Esophagus mucosa (tissue), 1 donor: ENCODE measurements around the gene NOL6. TPM values are rescaled to one million over a fixed set of nuclear protein-coding genes. Genes with fewer than 3 reads are reported as not detected.

ENCODE experiments used
- ATAC-seq: fragments of 200-7000 bp; cut with Tn5 transposase; one replicate; pipeline ENCODE4 v1.9.1; 2020
- total RNA-seq: library from RNA; stranded (reverse); gene quantifications from one replicate; pipeline ENCODE4 v1.2.4, GENCODE V29; 2023
- donor health status: DM: yes; HTN: yes; CAD: no.

The NOL6 gene
- total RNA-seq, 1 donor from 2014 or later, result 37.9 TPM

DNA sequence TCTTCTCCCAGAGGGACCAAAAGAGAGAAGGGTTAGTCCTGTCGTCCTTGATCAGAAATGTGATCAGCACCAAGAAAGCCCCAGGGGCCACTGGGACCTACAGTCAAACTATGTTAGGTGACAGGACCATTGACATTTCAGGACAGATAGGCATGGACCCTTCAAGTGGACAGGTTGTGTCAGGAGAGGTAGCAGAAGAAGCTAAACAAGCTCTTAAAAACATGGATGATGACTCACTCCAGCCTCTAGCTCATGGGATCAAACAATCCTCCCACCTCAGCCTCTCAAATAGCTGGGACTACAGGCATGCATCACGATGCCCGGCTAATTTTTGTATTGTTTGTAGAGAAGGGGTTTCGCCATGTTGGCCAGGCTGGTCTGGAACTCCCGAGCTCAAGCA, 24.0 kb downstream of the NOL6 start:
- ATAC-seq, result no peak

DNA sequence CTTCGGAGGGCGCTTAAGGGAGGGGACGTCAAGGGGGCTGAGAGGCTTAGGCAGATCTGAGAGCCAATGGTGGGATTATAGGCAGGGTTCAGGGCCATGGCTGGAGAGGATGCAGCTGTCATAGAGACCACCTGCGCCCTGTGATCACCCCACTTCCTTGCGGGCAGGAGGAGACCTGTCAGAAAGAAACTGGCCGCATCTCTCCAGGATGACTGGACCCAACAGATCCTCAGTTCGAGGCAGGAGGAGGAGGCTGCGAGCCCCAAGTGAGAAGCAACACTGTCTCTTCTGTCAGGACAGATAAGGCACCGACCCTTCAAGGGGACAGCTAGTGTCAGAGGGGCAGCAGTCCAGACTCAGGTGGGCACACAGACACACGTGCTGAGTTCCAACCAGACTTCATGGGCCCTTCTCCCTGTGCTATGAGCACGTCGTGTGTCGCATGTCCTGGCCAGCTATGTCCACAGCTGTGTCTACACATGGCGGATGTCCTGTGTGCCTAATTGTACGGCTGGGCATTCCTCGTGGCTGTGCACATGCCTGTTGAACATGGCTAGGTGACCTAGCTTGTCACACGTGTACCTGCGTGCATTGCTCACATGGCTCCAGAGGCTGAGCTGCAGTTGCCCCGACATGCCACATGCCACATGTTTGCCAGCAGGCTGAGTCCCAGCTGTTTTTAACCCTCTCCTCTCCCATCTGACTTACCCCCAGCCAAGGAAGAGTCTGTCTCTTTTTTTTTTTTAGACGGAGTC, 25.7 kb downstream of the NOL6 start:
- ATAC-seq, result peak; percentile 60

DNA sequence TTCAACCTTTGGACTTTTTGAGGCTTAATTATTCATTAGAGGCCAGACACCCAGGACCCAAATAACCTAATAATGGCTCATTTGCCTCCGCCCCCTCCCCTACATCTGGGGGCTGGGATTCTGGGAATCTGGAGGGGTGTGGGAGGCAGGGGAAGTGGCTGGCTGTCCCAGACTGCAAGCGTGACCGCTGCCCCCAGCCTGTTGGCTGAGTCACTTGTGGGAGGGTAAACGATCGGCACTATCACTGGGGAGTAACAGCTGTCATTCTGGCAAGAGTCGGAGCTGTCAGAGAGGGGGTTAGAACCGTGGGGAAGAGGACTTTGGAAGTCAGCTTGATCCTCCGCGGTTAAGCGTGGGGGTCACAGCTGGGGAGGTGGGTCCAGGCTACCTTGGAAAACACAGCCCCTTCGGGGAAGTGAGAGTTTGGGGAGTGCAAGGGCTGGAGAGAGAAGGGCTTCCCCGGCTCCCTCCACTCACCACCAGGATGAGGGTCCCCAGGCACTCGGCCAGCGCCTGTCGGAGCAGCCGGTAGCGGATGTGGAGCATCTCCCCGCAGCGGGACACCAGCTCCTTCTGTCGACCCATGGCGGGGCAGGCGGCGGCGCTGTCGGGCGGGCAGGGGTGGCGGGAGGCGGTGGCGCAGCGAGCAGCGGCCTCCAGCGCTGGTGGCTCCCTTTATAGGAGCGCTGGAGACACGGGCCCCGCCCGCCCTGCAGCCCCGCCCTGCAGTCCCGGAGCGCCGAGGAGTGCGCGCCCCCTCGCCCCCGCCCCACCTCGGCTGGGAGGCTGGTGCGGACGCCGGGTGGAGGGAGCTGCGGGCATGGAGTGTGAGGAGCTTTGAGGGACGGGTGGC, 26.6 kb downstream of the NOL6 start, which contains the start of gene AQP3:
Gene AQP3 (minus strand): TSS at position 648 of the 853 bp plus-strand sequence. CDS start 63 bp downstream, at position 585.
- ATAC-seq, result peak; percentile 74

DNA sequence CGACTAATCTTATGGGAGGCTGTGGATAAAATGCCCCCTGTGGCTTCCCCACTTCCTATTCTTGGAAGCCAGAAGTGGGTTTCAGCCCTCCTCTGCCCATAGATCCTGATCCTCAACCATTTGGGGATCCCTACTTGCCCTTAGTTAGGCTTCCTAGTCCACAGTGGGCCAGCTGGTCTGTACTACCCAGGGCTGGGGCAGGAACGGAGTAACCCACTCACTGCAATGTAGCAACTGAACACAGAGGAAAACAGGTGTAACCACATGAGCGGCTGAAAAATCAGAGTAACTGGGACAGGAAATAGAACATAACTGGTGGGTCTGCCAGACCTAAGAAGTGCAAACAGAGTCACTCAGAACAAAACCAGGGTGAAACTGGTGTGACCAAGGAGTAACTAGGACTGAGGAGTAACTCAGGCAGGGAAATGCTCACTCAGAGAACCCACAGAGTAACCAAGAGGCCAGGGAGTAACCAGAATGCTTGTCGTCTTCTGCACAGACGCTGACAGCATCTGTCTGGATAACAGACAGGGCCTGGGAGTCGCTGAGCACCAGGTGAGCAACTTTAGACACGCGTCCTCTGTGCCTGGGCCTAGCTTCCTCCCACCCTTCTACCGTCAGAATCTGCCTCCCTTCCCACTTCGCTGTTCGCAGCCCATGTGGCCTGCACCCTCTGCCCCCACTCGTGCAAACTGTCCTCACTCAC, 27.3 kb downstream of the NOL6 start:
- ATAC-seq, result no peak

DNA sequence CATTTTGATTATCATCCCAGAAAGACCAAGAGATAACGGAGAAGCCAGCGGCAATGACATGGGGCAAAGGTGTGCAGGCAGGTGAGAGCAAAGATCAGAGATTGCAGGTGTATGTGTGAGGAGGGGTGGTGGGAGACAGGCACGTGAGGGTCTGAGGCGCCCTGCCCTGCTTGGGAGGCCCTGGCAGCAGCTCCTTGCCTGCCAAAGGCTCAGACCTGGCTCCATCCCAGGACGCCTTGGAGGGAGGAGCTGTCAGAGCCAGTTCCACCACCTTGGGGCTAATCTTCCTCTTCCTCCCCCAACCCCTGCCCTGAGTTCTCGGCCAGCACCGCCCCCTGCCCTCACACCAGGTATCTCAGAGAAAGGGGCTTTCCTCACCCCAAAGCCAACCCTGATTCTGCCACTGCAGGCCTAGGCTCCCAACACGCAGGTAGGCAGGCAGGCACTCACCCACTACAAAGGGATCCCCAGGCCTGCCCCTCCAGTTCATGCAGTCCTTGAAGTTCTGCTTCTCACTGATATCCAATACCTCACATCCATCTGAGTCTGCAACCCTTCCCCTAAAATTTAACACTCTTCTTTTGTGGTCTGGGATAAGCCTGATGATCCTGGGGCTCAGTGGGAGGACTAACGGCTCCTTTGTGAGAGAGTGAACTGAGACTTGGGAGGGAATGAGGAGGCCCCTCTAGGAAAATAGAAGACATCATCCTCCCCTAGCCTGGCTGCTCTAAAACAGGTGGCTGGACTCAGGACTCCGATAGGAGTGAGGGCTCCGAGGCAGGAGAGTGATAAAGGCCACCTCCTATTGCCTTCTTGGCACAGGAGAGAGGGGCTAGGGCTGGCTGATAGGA, 28.1 kb downstream of the NOL6 start:
- ATAC-seq, result peak; percentile 3

DNA sequence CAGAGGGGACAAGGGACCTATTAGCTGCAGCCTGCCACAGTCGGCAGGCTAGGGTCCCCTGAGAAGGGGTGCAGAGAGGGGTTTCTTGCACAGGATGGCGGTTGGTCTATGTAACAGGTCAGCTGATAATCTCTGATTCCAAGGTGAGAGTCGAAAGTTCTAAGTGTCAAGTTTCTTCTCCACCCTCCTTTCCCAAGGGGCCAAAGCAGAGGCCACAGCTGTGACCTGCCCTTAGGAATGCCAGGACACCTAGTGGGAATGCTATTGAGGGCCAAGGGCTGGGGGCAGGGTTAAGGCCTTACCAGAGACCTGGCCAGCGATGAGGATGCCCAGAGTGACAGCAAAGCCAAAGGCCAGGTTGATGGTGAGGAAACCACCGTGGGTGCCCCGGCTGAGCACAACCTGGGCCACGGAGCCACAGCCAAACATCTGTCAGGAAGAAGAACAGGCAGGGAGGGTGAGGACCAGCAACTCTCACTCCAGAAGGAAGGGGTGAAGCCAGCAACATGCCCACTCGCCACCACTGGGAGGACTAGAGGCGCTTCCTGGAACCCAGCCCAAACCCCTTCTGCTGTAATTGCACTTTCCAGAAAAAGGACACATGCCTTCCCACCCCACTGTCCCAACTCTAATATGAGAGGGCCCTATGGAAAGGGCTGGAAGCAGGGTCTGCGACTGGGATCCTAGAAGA, 30.1 kb downstream of the NOL6 start:
- ATAC-seq, result no peak

DNA sequence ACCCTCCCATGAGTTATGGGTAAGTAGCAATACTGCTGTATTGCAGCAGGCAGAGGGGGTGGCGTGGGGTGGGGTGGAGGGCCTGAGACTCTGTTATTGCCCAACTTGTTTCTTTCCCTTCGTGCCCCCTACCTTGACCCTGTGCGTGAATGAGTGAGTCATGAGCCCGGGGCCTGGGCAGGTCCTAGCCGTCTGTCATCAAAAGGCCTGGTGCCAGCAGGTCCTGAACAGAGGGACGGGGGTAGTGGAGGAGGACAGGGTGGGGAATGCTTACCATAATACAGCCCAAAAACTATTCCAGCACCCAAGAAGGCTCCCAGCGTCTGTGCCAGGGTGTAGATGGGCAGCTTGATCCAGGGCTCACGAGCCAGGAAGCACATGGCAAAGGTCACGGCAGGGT, 30.7 kb downstream of the NOL6 start:
- ATAC-seq, result peak; percentile 33

DNA sequence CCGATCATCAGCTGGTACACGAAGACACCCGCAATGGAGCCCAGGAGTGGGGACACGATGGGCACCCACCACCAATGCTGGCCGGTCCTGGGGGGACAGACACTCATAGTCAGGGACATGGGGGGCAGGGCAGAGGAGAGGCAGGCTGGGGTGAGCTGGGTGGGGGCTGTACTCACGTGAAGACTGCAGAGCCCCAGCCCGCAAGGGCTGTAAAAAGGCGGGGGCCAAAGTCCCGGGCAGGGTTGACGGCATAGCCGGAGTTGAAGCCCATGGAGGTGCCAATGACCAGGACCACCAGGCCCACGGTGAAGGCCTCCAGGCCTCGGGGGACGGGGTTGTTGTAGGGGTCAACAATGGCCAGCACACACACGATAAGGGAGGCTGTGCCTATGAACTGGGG, 31.6 kb downstream of the NOL6 start:
- no peak for ATAC-seq

DNA sequence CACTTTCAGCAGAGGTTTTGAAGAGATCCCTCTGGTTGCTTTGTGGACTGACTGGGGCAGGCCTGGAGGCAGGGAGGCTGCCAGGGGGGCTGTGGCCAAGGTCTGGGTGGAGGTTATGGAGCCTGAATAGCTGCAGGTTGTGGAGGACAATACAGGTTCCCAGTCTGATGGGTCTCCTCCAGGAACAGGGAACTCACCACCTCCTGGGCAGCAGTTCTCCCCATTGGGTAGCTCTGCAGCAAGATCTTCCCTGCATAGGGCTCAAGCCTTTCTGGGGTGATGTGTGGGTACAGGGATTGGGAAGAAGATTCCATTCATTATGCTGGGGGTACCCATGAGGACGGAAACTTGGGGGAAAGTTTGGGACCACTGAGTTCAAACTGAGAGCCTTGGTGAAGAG, 33.1 kb downstream of the NOL6 start:
- ATAC-seq, result no peak

DNA sequence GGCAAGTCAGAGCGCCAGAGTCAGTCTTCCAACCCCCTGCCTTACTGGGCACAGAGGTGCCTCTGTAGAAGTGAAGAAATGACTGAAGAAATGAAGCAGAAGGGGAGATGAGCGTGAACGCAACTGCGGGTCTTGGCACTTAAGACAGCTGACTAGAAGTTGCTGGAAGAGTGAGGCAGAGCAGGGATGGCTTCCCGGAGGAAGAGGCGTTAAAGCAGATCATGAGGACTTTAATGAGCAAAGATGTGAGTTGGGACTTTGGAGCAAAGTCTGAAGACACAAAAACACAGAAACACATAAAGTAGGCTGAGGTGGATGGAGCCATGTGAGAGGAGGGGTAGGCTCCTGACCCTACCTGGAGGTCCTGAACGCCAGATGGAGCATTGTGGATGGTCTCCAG, 33.5 kb downstream of the NOL6 start:
- ATAC-seq, result no peak

DNA sequence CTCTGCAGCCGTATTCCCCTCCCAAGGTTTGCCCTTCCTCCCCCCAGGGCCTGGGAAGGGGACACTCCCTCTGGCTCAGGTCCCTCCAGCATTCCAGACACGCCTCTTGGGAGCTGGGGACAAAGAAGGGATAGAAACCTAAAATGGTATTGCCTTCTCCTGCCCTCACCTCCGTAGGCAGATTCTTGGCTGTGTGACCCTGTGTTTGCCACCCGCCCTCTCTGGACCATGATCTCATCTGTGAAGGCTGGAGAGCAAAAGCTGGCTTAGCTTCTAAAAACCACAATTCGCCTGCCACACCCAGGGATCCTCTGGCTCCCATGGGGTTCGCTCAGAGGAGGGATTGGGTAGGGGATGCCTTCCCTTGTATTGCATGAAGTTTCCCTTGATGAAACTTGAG, 34.0 kb downstream of the NOL6 start:
- peak; percentile 35 for ATAC-seq

DNA sequence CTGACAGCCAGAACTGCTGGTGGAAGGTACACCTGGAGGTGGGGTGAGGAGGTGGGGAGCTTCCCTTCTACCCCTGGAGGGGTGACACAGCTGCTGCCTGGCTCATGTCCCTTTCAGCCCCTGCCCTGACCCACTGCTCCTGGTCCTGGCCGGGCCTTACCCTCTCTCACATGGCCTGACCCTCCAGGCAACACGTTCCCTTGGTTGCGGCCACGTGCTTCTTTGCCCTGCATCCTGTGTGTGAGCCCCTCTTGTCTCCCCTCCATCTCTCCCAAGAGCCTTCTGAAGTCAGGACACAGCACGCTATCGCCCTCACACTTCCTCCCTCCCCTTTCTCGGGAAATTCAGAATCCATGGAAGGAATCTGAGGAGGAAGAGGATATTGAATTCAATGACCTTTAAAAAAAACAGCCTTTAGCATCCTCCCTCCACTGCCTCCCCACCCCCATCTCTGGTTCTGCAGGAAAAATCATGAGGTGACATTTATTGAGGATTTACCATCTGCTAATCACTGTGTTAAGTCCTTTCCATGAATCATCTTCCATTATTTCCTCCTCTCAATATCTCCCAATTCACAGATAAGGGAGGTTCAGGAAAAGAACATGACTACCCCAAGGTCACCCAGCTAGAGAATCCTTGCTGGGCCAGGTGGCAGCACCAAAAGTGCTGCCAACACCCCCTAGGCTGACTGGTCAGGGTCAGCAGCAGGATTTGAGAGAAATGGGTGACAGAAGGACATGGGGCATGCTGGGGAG, 34.6 kb downstream of the NOL6 start:
- peak; percentile 0 for ATAC-seq

DNA sequence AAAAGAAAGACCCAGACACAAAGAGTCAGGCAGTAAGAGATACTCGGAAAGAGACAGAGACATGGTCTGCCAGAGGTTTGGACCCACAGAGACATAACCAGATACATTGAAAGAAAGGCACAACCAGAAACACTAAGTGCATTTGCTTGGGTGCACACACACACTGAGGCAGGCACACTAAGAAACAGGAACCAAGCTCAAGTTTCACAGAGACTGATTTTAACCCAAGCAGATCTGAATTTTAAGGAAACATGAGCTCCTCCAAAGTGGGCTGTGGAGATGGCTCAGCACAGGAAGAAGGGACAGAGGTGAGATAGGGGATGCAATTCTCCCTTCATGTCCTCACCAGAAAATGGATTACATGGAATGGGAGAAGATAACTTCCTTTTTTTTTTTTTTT, 35.8 kb downstream of the NOL6 start:
- no peak for ATAC-seq

DNA sequence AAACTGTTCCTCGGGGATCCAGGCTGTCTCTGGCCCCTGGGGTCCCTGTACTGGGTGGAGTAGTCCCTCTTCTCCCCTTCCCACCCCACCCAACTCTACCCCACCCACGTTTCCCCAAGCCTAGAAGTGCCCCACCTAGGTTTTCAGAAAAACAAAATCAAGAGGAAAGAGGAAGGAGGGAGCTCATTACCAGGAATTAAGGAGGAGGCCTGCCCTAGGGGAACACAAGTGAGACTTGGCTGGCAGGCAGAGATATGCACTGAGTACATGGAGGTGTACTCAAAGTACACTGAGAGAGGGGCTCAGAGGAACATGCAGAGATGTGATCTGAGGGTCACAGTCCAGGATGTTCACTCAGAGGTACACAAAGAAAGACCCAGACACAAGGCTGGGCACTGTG, 36.5 kb downstream of the NOL6 start:
- ATAC-seq, result peak; percentile 4

DNA sequence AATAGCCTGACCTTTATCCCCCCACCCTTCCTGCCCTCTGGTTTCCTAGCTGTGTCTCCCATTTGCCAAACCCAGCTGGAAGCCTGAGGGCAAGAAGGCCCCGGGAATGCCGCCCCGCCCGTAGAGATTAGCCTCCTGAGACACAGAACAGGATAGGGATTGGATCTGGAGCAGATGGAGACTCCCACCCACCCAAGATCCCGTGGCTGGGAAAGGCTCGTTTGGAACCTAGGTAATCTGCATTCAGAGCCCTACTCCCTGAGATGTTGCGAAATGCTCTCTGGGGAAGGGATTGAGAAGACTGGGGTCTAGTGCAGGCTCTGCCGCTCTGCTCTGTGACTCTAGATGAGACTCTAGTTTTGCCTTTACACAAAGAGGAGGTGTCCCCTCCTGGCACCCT, 37.3 kb downstream of the NOL6 start:
- no peak for ATAC-seq

DNA sequence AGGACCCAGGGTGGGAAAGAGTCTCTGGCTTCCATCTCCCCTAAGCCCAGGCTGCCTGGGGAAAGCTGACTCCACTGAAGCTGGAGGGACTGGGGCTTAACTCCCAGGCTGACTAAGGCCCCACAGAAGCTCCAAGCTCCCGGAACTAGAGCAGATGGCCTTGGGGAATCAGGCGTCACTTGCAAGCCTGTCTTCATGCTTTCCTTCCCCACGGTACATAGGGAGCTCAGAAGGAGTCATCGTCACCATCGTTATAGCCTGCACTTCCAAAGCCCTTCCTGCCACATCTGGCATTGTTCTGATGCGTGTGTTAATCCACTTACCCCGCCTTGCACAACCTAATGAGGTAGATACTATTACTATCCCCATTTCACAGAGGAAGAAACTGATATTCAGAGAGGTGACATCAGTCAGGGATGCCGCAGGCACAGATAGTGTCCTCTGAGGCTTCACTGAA, 37.9 kb downstream of the NOL6 start:
- peak; percentile 53 for ATAC-seq

DNA sequence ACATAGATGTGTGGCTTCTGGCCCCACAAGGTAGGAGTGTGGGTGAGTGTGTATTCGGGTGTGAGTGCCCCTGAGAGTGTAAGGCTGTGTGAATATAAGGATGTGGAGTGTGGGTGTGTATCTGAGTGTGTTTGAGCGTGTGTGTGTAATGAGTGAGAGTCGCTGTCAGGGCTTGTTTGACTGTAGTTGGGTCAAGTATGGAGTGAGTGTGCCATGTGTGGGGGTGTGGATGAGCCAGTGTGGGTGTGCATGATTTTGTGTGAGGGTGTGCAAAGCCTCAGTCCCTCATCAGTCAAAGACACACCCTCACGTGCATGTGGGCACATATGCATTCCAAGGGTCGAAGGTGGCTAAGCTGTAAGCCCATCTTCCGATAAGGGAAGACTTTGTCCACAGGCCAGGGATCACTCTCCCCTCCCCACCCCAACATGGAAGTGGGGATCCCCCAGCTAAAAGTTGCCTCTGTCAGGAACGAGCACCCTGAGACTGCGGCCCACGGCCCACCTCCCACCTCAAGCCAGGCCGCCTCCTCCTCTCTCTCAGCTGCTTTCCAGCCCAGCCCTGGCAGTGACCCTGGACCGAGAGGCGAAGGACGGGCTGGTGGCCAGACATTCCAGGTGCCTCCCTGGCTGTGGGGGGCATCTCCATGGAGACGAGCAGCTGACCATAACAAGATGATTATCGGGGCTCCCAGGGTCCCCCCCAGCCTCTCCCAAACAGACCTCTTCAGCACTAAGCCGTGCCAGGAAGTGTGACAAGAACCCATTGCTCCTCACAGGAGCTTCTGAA, 39.2 kb downstream of the NOL6 start:
- no peak for ATAC-seq

DNA sequence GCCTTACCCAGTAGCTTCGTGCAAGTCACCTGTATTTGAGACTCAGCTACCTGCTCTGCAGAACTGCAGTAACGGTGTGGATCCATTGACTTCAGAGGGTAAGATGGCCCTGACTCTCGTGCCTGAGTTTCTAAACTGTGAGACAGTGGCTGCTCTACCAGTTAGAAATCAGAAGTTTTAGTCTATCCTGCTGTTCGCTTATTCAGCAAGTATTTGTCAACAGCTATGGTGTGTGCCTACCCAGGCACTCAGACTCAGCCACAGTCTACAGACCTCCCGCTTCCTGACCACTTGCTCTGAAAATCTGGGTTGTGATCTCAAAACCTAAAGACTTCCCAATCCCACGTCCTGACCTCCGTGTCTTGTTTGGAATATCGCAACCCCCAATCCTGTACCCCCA, 39.9 kb downstream of the NOL6 start:
- ATAC-seq, result no peak

DNA sequence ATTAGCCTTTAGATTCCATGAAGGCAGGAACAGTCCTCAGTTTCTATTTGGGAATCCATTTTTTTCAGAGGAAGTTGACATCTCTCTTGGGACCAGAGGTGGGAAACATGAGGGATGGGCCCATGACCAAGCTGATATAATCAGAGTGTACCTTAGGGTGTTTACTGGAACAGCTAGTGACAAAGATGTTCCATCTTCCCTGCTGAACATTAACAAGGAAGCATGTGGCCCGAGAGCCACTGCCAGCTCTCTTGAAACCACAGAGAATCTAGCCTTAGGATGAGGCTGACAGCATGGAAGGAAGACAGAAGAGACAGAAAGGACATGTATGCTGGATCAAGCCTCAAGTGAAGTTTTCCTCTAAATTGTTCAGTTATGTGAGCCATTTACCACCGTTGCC, 42.3 kb downstream of the NOL6 start:
- no peak for ATAC-seq

DNA sequence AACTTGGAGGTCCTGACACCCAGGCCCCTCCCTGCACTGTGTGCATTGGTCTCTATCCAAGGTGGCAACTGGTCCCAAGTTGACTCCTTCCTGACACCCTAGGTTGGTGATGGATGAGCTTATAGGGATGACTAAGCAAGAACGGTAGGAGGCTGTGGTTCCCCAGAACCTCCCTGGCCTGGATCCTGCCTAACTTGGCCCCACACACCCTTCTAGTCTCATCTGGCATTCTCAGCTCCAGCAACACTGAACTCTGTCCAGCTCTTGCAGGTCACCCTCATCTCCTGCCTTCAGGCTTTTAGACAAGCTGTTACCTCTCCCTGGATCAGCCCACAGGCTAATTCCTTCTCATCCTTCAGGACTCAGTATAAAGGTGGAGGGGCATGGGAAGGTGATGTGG, 42.8 kb downstream of the NOL6 start:
- peak; percentile 80 for ATAC-seq
